ENCODE results near the gene SPATA2.

The SPATA2 gene

GRCh38 chr20:49867453-49868215, 47.7 kb downstream of the SPATA2 start:
- Histone ChIP-seq H3K27me3 (ENCODE audit: insufficient read depth, low read length) (no peaks in the 10 kb centered on the region), H3K36me3 (ENCODE audit: insufficient read depth, low read length) (peaks cover 60% of the 10 kb centered on the region; the same call in 1 of the 2 replicates), H3F3A (ENCODE audit: insufficient read depth, low read length) (no peaks in the 10 kb centered on the region), H3K9me2 (ENCODE audit: low read depth, low read length) (no peaks in the 10 kb centered on the region), H3K4me1 (ENCODE audit: insufficient read depth, low read length, severe bottlenecking) (peaks cover 18% of the 10 kb centered on the region), H3K4me3 (ENCODE audit: low read depth, low read length, poor library complexity, severe bottlenecking) (no peak overlapping the region), H2AFZ (ENCODE audit: low read length) (no peak overlapping the region), H3K9me3 (ENCODE audit: low read length) (no peaks in the 10 kb centered on the region), H3K79me2 (ENCODE audit: insufficient read depth, low read length) (no peaks in the 10 kb centered on the region), H3K27ac (ENCODE audit: low read depth, low read length, poor library complexity, severe bottlenecking) (no peak overlapping the region), H3K4me2 (ENCODE audit: low read length) (no peak overlapping the region), H4K20me1 (ENCODE audit: insufficient read depth, low read length) (no peaks in the 10 kb centered on the region), H3K9ac (ENCODE audit: low read length) (no peak overlapping the region)
- no peak for TF ChIP-seq EZH2 (IDR thresholded peaks at IDR 0.05; ENCODE audit: borderline replicate concordance, low read length)
- no peak for TF ChIP-seq CTCF (IDR thresholded peaks at IDR 0.05; ENCODE audit: low read length)

GRCh38 chr20:49866051-49866450, 49.3 kb downstream of the SPATA2 start:
- H2AFZ ChIP-seq (ENCODE audit: low read length) = no peak overlapping the region
- H3K27ac ChIP-seq (ENCODE audit: low read depth, low read length, poor library complexity, severe bottlenecking) = no peak overlapping the region
- no peaks in the 10 kb centered on the region for H3K79me2 ChIP-seq (ENCODE audit: insufficient read depth, low read length)
- peaks cover 58% of the 10 kb centered on the region; the same call in 1 of the 2 replicates for H3K36me3 ChIP-seq (ENCODE audit: insufficient read depth, low read length)
- H3K4me2 ChIP-seq (ENCODE audit: low read length) = no peak overlapping the region
- no peaks in the 10 kb centered on the region for H3K9me2 ChIP-seq (ENCODE audit: low read depth, low read length)
- no peaks in the 10 kb centered on the region for H4K20me1 ChIP-seq (ENCODE audit: insufficient read depth, low read length)
- H3K9me3 ChIP-seq (ENCODE audit: low read length) = no peaks in the 10 kb centered on the region
- H3K9ac ChIP-seq (ENCODE audit: low read length) = no peak overlapping the region
- H3F3A ChIP-seq (ENCODE audit: insufficient read depth, low read length) = no peaks in the 10 kb centered on the region
- no peak for TF ChIP-seq EZH2 (IDR thresholded peaks at IDR 0.05; ENCODE audit: borderline replicate concordance, low read length)
- no peak for TF ChIP-seq CTCF (IDR thresholded peaks at IDR 0.05; ENCODE audit: low read length)
- H3K4me3 ChIP-seq (ENCODE audit: low read depth, low read length, poor library complexity, severe bottlenecking) = no peak overlapping the region
- H3K4me1 ChIP-seq (ENCODE audit: insufficient read depth, low read length, severe bottlenecking) = peaks cover 21% of the 10 kb centered on the region
- no peaks in the 10 kb centered on the region for H3K27me3 ChIP-seq (ENCODE audit: insufficient read depth, low read length)

- Histone ChIP-seq H3K9me3 (ENCODE audit: low read length) (no peaks in the 10 kb centered on the region), H3K9me2 (ENCODE audit: low read depth, low read length) (no peaks in the 10 kb centered on the region), H3F3A (ENCODE audit: insufficient read depth, low read length) (no peaks in the 10 kb centered on the region), H3K36me3 (ENCODE audit: insufficient read depth, low read length) (peaks cover 59% of the 10 kb centered on the region; the same call in 1 of the 2 replicates), H4K20me1 (ENCODE audit: insufficient read depth, low read length) (no peaks in the 10 kb centered on the region), H3K79me2 (ENCODE audit: insufficient read depth, low read length) (no peaks in the 10 kb centered on the region), H3K27me3 (ENCODE audit: insufficient read depth, low read length) (no peaks in the 10 kb centered on the region), H3K9ac (ENCODE audit: low read length) (no peak overlapping the region), H3K27ac (ENCODE audit: low read depth, low read length, poor library complexity, severe bottlenecking) (no peak overlapping the region), H3K4me3 (ENCODE audit: low read depth, low read length, poor library complexity, severe bottlenecking) (no peak overlapping the region), H2AFZ (ENCODE audit: low read length) (no peak overlapping the region), H3K4me2 (ENCODE audit: low read length) (no peak overlapping the region), H3K4me1 (ENCODE audit: insufficient read depth, low read length, severe bottlenecking) (peaks cover 21% of the 10 kb centered on the region)
- no peak for TF ChIP-seq CTCF (IDR thresholded peaks at IDR 0.05; ENCODE audit: low read length)
Observed at GRCh38 chr20:49865559-49865958, 49.8 kb downstream of the SPATA2 start.

Data from OCI-LY1 (cell line).